Glomerular endothelial cell (primary cell): ENCODE measurements around the gene PCDH15. TPM values are rescaled to one million over a fixed set of nuclear protein-coding genes. Genes with fewer than 3 reads are reported as not detected.
"Not testable (repeated sequence)": the region's sequence is repeated elsewhere in the genome, so short reads cannot be mapped to it uniquely, and the experiment has no call there.

Source experiments
- DNase-seq: peaks from one replicate; pipeline ENCODE4 v3.0.0-alpha.2; 2011; ENCODE audit warnings: low read depth, low spot score; ENCODE audit errors: extremely low read depth
- total RNA-seq: library from RNA; depleted of rRNA; stranded (reverse); fragments of >200 nt; gene quantifications from 2 replicates; pipeline ENCODE4 v1.2.3, GENCODE V29; 2015

PCDH15 gene
- total RNA-seq, 1 donor from 2014 or later, result not detected

DNA sequence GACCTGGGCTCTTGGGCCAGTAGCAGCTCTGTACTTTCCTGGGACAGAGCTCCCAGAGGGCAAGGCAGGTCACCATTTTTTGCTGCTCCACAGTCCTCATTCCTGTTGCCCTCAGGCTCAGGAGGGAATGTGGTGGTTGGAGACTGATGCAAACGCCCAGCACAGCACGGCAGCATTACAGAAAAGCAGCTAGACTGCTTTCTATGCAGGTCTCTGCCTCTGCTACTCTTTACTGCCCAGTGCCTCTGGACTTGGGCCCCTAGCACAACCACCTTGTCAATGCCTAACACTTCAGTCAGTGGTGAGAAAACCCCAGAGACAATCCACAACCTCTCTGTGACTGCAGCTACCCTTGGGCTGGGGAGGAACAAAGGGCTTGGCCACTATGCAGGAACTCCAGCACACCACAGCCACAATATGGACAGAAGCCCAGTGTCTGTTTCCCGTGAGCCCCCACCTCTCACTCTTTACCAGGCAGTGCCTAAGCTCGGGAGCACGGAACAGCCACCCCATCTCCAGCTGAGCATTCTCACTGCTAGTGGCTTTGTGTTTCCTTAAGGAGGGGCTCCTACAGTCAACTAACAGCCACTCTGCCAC, 790.6 kb downstream of the PCDH15 start:
- no peak for DNase-seq

DNA sequence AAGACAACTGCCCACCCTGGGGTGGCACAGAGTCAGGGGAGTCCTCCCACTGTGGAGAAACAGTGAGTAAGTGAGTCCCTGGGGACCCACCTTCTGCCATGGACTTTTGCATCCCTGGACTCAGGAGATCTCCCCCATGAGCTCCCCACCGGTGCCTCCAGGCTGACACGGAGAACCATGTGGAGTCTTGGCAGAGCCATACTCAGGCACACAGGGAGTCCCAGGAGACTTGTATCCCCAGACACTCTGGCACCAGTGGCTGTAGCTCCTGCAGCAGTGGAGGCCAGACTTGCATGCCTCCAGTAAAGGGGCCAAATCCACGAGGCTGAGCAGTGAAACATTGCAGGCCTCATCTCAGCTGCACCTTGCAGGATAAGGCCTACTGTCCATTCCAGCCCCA, 791.4 kb downstream of the PCDH15 start:
- no peak for DNase-seq

DNA sequence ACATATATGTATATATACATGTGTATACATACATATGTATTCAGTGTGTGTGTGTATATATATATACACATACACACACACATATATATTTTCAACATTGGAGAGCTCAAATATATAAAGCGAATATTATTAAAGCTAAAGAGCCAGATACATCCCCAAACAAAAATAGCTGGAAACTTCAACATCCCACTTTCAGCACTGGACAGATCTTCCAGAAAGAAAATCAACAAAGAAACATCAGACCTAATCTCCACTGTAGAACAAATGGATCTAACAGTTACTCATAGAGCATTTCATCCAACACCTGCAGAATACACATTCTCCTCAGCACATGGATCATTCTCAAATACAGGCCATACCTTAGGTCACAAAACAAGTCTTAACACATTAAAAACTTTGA, 799.0 kb downstream of the PCDH15 start:
- no peak for DNase-seq

DNA sequence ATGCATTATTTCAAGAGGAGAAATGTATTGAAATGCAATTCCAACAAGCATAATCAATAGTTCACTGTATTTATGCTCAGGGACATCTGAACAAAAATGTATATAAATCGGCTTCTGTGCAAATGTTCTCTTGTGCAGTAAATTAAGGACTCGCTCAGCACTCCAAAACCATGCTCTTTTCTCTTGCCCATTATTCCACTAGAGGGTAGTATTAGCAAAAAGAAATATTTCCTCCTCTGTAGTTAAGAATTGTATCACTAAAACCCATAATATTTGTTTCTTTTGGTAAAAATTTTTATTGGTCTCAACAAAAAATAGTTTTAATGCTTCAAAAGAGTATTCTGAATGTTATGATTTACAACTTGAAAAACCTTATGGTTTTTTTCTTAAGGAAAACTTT, 803.1 kb downstream of the PCDH15 start:
- no peak for DNase-seq

DNA sequence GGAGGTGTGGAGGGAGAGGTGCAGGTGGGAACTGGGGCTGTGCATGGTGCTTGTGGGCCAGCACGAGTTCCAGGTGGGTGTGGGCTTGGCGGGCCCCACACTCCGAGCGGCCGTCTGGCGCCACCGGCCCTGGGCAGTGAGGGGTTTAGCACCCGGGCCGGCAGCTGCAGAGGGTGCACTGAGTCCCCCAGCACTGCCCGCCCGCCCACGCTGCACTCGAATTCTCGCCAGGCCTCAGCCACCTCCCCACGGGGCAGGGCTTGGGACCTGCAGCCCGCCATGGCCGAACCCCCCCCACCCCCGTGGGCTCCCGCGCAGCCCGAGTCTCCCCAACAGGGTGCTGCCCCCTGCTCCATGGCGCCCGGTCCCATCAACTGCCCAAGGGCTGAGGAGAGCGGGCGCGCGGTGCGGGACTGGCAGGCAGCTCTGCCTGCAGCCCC, 810.2 kb downstream of the PCDH15 start:
- no peak for DNase-seq

DNA sequence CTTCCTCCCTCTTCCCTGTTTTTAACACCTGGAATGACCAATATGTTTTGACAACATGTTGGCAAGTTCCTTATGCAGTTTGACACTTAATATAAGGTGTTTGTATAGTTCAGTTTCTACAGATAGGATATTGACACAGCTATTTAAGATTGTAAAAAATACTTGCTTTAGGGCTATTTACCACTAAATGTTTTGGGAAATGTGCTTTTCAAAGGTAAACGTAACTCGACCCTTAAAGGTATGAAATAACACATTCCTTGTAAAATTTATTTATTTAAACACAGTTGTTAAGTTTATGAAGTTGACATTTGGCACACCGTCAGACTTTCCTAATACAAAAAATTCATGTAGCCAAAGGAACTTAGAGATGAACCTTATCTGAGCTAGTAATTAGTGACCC, 817.6 kb downstream of the PCDH15 start:
- no peak for DNase-seq

DNA sequence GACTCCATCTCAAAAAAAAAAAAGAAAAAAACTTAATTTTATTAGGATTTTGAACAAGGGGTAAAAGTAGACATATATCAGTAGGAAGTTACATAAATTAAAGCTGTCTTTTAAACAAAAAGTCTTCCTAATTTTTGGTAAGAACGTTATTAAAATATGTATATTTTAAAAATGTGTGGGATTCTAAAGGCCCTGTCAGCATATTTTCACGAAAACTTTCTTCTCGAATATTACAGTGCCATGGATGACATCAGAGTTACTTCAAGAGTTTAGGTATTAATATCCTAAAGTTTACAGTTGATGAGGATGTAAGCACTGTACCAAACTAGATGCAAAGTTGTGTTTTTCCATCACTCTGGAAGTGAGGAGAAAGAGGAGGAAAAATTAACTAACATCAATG, 820.8 kb downstream of the PCDH15 start:
- no peak for DNase-seq

DNA sequence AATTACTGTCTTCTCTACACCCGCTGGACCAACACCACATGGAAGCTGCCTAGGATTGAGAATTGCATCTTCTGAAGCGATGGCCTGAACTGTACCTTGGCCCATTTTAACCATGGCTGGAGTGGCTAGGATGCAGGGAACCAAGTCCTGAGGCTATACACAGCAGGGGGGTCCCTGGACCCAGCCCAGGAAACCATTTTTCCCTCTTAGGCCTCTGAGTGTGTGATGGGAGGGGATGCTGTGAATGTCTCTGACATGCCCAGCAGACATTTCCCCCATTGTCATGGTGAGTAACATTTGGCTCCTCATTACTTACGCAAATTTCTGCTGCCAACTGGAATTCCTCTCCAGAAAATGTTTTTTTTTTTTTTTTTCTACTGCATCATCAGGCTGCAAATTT, 822.7 kb downstream of the PCDH15 start:
- no peak for DNase-seq

DNA sequence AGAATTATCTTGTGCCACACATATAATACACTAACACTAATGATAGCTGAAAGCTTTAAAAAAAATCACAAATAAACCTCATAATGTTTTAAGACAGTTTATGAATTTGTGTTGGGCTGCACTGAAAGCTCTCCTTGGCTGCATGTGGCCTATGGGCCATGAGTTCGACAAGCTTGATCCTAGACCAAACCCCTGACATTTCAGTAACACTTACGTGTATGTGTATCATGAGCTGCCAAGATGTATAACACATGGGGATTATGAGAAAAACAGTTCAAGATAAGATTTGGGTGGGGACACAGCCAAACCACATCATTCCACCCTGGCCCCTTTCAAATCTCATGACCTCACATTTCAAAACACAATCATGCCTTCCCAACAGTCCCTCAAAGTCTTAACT, 823.8 kb downstream of the PCDH15 start:
- no peak for DNase-seq

DNA sequence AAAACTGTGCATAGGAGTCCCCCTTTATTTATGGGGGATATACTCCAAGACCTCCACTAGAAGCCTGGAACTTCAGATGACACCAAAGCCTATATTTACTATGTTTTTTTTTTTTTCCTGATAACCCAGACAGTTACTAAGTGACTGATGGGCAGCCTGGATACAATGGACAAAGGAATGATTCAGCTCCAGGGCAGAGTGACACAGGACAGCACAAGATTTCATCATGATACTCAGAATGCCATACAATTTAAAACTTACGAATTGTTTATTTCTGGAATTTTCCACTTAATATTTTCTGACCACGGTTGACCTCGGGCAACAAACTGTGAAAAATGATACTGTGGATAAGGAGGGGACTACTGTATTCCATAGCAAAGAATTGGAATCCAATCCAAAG, 843.6 kb downstream of the PCDH15 start:
- no peak for DNase-seq

DNA sequence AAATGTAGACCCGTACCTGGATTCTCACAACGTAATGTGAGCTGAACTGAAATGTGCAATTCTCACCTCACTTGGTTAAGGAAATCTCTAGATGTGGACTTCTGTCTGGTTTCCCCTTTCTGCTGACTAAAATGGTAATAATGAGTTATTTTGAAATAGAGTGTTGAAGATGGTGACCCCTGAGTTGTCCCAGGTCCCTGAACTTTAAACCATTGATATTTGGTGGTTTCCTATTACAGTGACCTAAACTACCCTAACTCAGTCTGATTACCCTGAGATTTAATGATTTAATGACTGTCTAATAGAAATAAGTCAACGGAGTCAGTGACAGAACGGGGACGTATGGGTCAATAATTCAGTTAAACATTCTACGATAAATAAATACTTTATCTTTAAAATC, 845.9 kb downstream of the PCDH15 start:
- no peak for DNase-seq

DNA sequence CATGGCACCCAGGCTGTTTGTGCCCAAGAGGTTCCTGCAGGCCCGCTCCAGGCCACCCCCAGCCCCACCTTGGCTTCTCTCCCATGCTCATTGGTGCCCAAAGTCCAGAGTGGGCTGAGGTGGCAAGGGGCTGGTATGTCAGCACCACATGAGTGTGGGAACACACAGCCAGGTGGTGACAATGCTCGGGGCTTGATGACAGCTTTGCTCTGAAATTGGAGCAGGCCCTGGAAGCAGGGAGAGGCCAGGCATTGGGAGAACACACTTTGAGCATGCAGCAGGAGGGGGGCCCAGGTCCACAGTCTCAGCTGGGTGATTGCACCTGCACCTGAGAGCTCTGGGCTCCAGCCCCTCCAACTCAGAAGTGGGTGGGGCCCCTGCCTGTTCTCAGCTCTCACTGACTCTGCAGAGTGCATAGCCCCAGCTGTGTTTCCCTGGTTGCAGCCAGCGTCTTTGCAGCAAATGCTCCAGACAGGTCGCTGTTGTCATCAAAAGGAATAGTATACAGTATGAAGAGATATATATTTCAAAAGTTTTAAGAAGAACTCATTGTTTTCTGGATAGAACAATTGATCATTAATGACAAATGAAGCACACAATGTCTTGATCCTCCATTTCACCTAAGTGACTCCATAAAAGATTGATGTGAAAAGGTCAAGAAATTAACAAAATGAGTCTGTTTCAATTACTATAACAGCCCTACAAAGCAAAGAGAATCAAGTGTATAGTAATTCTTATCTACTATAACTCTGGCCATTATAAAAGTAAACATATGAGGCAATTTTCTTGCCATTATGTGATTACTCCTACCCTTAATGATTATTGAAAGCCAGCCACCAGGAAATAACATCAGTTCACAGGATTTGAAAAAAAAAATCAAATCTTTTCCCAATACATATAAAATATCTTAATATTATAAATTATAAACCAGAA, 848.1 kb downstream of the PCDH15 start:
- no peak for DNase-seq

DNA sequence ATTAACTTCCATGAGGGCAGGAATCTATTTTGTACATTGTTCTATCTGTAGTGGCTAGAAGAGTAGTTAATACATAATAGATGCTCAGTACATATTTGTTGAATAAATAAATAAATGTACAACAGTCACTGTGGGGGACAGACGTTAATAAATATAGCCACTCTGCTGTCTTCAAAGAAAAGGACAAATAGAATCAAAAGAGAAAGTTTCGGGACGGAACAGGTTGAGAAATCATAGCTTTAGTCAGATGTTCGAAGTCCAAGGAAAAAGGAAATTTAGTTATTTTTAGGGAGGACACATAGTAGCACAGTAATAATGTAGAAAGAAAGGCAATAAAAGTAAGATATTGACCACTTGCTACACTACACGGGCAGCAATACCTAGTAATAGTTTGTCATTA, 861.4 kb downstream of the PCDH15 start:
- DNase-seq, result no peak

DNA sequence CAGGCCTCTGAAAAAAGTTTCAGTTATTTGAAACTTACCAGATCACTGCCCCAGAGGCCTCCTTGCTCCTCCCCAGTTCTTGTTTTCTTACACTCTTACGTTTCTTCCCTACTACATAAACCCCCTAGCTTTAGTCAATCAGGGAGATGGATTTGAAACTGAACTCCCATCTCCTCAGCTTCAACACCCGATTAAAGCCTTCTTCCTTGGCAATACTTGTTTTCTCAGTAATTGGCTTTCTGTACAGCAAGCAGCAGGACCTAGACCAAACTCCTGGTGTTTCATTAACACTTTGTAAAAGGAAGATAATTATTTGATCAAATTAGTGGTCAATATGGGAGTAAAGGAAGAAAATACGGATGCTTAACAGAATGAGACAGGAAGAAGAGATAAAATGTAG, 870.4 kb downstream of the PCDH15 start:
- no peak for DNase-seq

DNA sequence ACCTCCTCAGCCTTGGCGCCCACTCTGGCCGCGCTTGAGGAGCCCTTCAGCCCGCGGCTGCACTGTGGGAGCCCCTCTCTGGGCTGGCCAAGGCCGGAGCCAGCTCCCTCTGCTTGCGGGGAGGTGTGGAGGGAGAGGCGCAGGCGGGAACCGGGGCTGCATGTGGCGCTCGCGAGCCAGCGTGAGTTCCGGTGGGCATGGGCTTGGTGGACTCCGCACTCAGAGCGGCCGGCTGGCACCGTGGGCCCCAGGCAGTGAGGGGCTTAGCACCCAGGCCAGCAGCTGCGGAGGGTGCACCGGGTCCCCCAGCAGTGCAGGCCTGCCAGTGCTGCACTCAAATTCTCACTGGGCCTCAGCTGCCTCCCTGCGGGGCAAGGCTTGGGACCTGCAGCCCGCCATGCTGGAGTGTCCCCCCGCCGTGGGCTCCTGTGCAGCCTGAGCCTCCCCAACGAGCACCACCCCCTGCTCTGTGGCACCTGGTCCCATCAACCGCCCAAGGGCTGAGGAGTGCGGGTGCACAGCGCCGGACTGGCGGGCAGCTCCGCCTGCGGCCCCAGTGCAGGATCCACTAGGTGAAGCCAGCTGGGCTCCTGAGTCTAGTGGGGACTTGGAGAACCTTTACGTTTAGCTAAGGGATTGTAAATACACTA, 876.9 kb downstream of the PCDH15 start:
- DNase-seq, result not testable (repeated sequence)

DNA sequence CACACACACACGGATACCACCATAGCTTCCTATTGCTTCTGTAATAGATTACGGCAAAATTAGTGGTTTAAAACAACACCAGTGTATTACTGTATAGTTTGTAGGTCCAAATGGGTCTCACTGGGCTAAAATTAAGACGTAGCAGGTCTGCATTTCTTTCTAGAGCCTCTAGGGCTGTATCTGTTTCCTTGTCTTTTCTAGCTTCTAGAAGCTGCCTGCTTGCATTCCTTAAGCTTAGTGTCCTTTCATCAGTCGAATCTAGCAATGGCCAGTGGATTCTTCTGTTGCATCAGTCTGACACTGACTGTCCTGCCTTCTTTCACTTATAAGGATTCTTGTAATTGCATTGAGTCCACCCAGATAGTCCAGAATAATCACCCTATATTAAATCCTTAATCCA, 882.3 kb downstream of the PCDH15 start:
- DNase-seq, result no peak

DNA sequence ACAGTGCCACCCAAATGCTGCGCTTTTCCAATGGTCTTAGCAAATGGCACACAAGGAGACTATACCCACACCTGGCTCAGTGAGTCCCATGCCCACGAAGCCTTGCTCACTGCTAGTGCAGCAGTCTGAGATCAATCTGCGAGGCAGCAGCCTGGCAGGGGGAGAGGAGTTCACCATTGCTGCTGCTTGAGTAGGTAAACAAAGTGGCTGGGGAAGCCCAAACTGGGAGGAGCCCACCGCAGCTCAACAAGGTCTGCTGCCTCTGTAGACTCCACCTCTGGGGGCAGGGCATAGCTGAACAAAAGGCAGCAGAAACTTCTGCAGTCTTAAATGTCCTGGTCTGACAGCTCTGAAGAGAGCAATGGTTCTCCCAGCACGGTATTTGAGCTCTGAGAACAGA, 891.2 kb downstream of the PCDH15 start:
- DNase-seq, result no peak

DNA sequence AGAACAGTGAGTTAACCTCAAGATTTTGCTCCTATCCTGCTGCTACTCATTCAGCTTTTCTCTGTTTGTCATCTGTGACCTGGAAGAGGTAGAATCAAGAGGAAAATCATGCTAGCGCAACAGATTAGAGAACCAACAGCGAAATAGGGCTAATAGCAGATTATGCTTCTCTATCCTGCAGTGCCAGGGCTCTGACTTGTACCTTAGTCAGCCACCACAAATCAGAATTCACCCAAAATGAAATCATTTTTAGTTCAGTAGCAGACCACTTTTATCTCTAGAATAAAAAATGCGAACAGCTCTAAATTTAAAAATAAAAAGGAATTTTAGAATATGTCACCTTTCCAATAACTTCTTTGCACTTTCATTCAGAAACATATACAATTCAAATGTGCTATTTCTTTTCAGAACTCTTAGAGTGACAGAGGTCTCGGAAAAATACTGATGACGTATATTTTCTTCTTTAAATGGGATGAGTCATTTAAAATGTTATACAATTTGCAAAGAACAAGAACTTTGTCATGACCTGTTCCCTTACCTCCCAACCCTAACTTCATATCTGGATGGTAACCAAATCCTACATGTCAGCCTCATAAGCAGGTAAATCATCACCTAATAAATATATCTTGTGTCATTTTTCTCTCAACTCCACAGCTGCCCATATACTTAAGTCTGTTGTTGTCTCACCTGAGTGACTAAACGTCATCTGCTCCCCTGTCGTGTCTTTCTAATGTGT, 896.4 kb downstream of the PCDH15 start:
- DNase-seq, result no peak

DNA sequence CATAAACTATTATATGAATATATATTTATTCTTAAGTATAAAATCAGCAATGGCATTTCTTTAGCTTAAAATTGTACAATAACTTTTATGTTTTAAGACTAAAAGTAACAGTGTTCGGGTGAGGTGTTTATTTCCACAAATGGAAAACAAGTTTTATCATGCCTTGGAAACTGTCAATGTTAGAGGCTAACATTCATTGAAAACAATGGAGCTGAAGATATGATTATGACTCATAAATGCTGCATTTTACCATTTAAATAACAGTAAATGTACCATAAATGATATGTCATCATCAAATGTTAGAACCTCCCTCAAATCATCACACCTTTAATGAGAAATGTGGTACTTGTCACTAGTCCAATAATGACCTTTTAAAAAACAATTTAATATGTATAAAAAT, 897.3 kb downstream of the PCDH15 start:
- no peak for DNase-seq

DNA sequence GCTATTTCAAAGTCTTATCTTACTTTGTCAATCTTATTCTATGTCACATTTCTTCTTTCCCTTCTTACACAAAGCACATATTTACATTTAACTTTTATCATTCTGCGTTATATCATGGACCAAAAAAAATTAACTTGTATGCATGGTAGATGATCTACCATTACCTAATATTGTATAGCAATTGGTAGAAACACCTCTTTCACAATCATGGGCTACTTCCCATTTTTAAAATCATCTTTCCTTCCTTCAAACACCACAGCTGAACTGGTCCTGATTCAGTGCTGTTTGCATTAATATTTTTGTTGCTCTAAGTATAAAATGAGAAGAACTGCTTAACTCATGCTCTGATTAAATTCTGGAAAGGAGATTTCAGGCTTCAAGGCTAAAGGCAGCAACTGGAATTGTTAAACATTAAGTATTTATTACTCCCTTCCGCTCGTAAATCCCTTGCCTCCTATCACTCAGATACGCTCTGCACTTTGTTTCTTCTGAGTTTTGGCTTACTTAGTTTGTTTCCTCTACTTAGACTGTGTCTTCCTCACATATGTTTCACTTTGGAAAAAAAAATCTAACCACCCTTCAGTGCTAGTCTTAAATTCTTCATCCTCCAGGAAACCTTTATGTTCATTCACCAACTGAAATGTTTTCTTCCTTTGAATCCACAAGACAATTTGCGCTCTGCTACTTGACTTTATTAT, 901.4 kb downstream of the PCDH15 start:
- DNase-seq, result no peak

DNA sequence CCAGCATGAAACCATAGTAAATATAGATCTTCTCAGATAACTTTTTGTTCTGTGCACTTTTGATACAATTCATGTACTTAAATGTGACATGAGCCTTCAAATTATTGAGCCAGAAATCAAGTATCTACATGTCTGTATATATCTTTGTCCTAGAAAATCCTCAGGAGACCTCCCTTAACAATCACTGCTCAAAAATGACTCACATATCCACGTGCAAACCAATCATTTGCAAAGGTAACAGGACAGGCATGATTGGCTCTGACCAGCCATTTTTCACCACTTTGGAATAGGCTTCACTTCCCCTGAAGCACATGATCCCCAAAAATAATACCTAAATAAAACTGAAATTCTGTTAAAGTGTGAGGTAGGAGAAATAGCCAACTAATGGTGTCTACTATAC, 902.5 kb downstream of the PCDH15 start:
- no peak for DNase-seq
